ENCODE measurements around the gene SLCO4C1.

DNA sequence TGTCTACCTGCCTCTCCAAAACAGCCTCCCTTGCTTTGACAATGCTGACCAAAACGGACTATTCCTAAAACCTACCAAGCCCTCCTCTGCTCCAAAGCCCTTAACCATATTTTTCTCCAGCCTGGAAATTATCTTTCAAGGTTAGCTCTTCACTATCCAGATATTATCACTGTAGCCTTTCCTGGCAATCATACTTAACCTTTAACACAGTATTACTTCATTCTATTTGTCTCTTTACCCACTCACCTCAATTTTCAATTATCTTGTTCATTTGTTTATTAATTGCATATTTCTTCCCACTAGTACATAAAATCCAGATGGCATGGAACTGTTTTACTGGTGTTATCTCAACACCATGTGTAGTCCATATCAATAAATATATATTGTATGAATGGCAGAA, 7.5 kb downstream of the SLCO4C1 start:
- TF ChIP-seq FOXK1 (CRISPR knock-in tag; IDR thresholded peaks at IDR 0.05; ENCODE audit: borderline replicate concordance, low read depth) (no peak), POLR2A (IDR thresholded peaks at IDR 0.05; ENCODE audit: insufficient read depth in 1 of 2, low read depth in 2 of 2, low read length in 2 of 2) (no peak)
